ENCODE measurements around the gene NKAIN2.

The NKAIN2 gene

DNA sequence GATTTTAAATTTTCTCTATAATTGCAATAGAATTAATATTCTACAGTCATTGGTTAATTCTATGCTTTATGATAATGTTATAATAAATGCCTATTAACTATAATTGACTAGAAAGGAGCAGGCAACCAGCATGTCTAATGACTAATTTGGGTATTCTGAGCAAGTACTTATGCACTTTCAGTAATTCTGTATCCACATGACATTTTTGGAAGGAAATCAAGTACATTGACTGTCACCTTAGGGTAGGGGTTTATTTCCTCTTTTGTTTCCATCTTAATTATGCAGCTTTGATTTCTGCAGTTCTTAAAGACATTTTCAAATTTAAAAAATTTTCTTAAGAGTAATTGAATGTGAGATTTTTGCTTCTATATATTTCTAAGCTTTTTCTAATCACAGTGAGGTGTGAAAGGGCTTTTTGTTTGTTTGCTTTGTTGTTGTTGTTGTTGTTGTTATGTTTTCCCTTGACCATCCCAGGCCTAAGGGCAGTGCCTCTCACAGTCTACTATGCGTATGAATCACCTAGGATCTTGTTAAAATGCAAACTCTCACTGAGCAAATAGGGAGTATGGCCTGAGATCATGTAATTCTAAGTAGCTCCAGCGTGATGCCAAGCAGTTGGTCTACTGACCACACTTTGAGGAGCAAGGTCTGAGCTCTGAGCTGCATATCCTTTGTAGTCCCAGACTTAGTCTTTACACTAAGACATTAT is 691.4 kb downstream of the NKAIN2 start (continued):
- TF ChIP-seq ZNF654 (tag by site-specific recombination; IDR thresholded peaks at IDR 0.05; ENCODE audit: low read depth), result no peak
- TF ChIP-seq, protein P1, sequence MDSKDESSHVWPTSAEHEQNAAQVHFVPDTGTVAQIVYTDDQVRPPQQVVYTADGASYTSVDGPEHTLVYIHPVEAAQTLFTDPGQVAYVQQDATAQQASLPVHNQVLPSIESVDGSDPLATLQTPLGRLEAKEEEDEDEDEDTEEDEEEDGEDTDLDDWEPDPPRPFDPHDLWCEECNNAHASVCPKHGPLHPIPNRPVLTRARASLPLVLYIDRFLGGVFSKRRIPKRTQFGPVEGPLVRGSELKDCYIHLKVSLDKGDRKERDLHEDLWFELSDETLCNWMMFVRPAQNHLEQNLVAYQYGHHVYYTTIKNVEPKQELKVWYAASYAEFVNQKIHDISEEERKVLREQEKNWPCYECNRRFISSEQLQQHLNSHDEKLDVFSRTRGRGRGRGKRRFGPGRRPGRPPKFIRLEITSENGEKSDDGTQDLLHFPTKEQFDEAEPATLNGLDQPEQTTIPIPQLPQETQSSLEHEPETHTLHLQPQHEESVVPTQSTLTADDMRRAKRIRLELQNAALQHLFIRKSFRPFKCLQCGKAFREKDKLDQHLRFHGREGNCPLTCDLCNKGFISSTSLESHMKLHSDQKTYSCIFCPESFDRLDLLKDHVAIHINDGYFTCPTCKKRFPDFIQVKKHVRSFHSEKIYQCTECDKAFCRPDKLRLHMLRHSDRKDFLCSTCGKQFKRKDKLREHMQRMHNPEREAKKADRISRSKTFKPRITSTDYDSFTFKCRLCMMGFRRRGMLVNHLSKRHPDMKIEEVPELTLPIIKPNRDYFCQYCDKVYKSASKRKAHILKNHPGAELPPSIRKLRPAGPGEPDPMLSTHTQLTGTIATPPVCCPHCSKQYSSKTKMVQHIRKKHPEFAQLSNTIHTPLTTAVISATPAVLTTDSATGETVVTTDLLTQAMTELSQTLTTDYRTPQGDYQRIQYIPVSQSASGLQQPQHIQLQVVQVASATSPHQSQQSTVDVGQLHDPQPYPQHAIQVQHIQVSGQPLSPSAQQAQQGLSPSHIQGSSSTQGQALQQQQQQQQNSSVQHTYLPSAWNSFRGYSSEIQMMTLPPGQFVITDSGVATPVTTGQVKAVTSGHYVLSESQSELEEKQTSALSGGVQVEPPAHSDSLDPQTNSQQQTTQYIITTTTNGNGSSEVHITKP (tag by site-specific recombination; IDR thresholded peaks at IDR 0.05), result no peak

DNA sequence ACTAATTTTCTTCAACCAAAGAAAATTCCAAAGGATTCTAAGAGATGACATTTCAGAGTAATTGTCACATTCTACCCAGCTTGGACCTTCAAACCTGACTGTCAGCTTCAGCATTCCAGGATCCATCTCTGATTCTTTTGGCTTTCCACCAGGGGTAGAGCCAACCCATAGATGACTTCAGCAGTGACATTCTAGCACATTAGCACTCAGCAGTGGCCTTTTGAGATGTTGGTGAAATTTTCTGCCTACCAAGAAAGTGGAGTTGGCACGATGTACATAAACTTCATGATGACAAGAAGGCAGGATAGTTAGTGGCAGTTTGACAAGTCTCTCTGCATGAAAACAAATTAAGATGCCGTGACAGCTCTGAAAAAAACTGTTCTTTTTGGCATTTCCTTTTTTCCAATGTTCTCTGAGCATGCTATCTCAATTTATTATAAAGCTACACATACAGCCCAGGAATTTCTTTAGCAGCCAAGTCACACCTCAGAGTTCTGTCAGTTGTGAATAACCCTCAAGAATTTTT is 692.1 kb downstream of the NKAIN2 start:
- Histone ChIP-seq H3K36me3 (ENCODE audit: control insufficient read depth in 2 of 2, insufficient read depth in 1 of 2, low read length in 2 of 2) (no peaks in the 10 kb centered on the region), H3K4me3 (ENCODE audit: low read depth, low read length) (no peak overlapping the region), H3K4me1 (ENCODE audit: control insufficient read depth, insufficient read depth, low read length) (no peaks in the 10 kb centered on the region), H3K9me3 (ENCODE audit: control insufficient read depth, insufficient read depth, low read depth, low read length) (no peaks in the 10 kb centered on the region), H3K27ac (ENCODE audit: extremely low read depth, low read depth, low read length) (no peak overlapping the region)
- TF ChIP-seq ZNF133 (tag by site-specific recombination; IDR thresholded peaks at IDR 0.05) (peak; percentile 76), ZIC2 (tag by site-specific recombination; IDR thresholded peaks at IDR 0.05) (no peak), OSR2 (tag by site-specific recombination; IDR thresholded peaks at IDR 0.05) (no peak), ZNF37A (tag by site-specific recombination; IDR thresholded peaks at IDR 0.05) (no peak)
- ChIA-PET CTCF (interaction anchor here (1.0 kb wide), 1 partner anchor 10 kb away, joined by 3 read pairs; no protein-coding TSS in a partner anchor), POLR2A (interaction anchor here (0.6 kb wide), 1 partner anchor 837 kb away, joined by 4 read pairs; no protein-coding TSS in a partner anchor)

DNA sequence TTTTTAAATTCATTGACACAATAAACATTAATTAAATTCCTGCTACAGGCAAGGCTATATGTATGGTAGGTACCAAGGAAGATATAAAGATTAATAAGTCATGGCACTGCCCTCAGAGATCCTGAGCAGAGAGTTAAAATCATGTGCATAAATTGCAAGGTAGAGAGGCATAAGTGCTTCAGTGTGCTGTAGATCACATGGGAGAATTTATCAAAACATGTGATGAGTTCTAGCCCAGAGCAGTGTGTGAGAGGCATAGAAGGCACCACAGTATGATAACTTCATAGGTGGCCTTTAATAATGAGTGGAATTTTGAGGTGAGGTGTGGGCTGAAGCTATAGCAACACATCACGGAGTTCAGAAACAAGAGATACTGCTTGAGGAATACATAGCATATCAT is 692.7 kb downstream of the NKAIN2 start:
- TF ChIP-seq, protein P2, sequence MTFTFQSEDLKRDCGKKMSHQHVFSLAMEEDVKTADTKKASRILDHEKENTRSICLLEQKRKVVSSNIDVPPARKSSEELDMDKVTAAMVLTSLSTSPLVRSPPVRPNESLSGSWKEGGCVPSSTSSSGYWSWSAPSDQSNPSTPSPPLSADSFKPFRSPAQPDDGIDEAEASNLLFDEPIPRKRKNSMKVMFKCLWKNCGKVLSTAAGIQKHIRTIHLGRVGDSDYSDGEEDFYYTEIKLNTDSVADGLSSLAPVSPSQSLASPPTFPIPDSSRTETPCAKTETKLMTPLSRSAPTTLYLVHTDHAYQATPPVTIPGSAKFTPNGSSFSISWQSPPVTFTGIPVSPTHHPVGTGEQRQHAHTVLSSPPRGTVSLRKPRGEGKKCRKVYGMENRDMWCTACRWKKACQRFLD (tag by site-specific recombination; IDR thresholded peaks at IDR 0.05), result no peak
- no peak for TF ChIP-seq ZNF155 (tag by site-specific recombination; IDR thresholded peaks at IDR 0.05)
- no peak for TF ChIP-seq ZNF558 (tag by site-specific recombination; IDR thresholded peaks at IDR 0.05)
- TF ChIP-seq ZNF433 (tag by site-specific recombination; IDR thresholded peaks at IDR 0.05; ENCODE audit: low read depth), result no peak
- no peak for TF ChIP-seq ZNF335 (tag by site-specific recombination; conservative IDR thresholded peaks at IDR 0.05)
- no peak for TF ChIP-seq ZNF248 (tag by site-specific recombination; IDR thresholded peaks at IDR 0.05)
- TF ChIP-seq, protein P3, sequence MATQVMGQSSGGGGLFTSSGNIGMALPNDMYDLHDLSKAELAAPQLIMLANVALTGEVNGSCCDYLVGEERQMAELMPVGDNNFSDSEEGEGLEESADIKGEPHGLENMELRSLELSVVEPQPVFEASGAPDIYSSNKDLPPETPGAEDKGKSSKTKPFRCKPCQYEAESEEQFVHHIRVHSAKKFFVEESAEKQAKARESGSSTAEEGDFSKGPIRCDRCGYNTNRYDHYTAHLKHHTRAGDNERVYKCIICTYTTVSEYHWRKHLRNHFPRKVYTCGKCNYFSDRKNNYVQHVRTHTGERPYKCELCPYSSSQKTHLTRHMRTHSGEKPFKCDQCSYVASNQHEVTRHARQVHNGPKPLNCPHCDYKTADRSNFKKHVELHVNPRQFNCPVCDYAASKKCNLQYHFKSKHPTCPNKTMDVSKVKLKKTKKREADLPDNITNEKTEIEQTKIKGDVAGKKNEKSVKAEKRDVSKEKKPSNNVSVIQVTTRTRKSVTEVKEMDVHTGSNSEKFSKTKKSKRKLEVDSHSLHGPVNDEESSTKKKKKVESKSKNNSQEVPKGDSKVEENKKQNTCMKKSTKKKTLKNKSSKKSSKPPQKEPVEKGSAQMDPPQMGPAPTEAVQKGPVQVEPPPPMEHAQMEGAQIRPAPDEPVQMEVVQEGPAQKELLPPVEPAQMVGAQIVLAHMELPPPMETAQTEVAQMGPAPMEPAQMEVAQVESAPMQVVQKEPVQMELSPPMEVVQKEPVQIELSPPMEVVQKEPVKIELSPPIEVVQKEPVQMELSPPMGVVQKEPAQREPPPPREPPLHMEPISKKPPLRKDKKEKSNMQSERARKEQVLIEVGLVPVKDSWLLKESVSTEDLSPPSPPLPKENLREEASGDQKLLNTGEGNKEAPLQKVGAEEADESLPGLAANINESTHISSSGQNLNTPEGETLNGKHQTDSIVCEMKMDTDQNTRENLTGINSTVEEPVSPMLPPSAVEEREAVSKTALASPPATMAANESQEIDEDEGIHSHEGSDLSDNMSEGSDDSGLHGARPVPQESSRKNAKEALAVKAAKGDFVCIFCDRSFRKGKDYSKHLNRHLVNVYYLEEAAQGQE (tag by site-specific recombination; IDR thresholded peaks at IDR 0.05), result no peak
- TF ChIP-seq, protein P4, sequence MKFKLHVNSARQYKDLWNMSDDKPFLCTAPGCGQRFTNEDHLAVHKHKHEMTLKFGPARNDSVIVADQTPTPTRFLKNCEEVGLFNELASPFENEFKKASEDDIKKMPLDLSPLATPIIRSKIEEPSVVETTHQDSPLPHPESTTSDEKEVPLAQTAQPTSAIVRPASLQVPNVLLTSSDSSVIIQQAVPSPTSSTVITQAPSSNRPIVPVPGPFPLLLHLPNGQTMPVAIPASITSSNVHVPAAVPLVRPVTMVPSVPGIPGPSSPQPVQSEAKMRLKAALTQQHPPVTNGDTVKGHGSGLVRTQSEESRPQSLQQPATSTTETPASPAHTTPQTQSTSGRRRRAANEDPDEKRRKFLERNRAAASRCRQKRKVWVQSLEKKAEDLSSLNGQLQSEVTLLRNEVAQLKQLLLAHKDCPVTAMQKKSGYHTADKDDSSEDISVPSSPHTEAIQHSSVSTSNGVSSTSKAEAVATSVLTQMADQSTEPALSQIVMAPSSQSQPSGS (tag by site-specific recombination; IDR thresholded peaks at IDR 0.05; ENCODE audit: low read depth), result no peak
- no peak for TF ChIP-seq ZBTB48 (tag by site-specific recombination; IDR thresholded peaks at IDR 0.05)
- TF ChIP-seq ZNF544 (tag by site-specific recombination; IDR thresholded peaks at IDR 0.05), result no peak
- TF ChIP-seq, protein P5, sequence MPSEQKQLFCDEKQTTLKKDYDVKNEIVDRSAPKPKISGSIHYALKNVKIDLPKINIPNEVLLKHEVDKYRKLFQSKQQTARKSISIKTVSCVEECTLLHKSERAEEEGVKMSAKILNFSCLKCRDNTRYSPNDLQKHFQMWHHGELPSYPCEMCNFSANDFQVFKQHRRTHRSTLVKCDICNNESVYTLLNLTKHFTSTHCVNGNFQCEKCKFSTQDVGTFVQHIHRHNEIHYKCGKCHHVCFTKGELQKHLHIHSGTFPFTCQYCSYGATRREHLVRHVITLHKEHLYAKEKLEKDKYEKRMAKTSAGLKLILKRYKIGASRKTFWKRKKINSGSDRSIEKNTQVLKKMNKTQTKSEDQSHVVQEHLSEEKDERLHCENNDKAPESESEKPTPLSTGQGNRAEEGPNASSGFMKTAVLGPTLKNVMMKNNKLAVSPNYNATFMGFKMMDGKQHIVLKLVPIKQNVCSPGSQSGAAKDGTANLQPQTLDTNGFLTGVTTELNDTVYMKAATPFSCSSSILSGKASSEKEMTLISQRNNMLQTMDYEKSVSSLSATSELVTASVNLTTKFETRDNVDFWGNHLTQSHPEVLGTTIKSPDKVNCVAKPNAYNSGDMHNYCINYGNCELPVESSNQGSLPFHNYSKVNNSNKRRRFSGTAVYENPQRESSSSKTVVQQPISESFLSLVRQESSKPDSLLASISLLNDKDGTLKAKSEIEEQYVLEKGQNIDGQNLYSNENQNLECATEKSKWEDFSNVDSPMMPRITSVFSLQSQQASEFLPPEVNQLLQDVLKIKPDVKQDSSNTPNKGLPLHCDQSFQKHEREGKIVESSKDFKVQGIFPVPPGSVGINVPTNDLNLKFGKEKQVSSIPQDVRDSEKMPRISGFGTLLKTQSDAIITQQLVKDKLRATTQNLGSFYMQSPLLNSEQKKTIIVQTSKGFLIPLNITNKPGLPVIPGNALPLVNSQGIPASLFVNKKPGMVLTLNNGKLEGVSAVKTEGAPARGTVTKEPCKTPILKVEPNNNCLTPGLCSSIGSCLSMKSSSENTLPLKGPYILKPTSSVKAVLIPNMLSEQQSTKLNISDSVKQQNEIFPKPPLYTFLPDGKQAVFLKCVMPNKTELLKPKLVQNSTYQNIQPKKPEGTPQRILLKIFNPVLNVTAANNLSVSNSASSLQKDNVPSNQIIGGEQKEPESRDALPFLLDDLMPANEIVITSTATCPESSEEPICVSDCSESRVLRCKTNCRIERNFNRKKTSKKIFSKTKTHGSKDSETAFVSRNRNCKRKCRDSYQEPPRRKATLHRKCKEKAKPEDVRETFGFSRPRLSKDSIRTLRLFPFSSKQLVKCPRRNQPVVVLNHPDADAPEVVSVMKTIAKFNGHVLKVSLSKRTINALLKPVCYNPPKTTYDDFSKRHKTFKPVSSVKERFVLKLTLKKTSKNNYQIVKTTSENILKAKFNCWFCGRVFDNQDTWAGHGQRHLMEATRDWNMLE (tag by site-specific recombination; conservative IDR thresholded peaks at IDR 0.05; ENCODE audit: low read depth), result no peak
- H3K4me1 ChIP-seq (ENCODE audit: control insufficient read depth, insufficient read depth, low read length), result no peaks in the 10 kb centered on the region
- POLR2A ChIA-PET, result no interaction called here

More for the DNA sequence above, 692.7 kb downstream of the NKAIN2 start:
- no peak overlapping the region for H3K27ac ChIP-seq (ENCODE audit: extremely low read depth, low read depth, low read length)
- H3K36me3 ChIP-seq (ENCODE audit: control insufficient read depth in 2 of 2, insufficient read depth in 1 of 2, low read length in 2 of 2), result no peaks in the 10 kb centered on the region
- no peaks in the 10 kb centered on the region for H3K9me3 ChIP-seq (ENCODE audit: control insufficient read depth, insufficient read depth, low read depth, low read length)
- H3K4me3 ChIP-seq (ENCODE audit: low read depth, low read length), result no peak overlapping the region
- CTCF ChIA-PET, result interaction anchor here (0.6 to 1.0 kb wide), 2 partner anchors 11 to 12 kb away, joined by 3 to 6 read pairs; no protein-coding TSS in a partner anchor
